Measurements from ENCODE around the gene SORL1.

DNA sequence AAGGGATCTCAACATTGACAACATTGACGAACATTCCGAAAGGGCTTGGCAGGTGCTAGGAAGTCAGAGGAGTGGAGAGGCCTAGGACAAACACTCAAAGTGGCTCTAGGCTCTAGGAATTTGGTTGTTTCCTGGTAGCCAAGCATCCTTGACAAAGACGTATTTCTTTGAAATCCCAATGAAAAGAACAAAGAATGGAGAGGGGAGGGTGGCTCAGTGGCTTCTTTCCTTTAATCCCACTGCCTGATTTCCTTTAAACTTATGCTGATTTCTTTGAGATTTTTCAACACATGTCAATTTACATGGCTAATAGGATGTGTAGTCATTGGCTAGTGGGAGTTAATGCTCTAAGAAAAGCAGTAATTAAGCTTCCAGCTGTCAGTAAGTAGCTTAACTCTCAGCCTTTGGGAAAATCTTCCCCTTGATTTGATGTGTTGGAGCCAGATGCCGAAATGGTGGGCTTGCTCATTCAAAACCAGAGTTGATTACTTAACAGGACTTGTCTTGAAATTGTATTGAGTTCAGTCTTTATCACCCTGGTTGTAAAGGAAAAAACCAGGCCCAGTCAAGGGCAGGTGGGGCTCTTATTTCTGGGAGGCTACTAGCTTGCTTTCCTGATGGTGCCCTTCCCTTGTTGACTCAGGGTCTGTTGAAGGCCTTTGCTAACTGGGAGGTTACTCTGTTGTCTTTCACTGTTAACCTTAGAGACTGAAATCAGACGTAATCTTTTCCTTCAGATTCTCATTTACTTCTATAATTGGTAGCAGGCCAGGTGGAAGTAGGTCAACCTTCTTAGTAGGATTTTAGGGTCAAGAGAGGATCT is 45.3 kb downstream of the SORL1 start:
- no peak for TF ChIP-seq EZH2 (IDR thresholded peaks at IDR 0.05; ENCODE audit: insufficient read depth, poor library complexity, severe bottlenecking)
- TF ChIP-seq EZH2phosphoT487 (IDR thresholded peaks at IDR 0.05; ENCODE audit: insufficient read depth, low read depth), result no peak

Data from GM23248 (cell line).